Measurements from ENCODE around the gene EXOC3.
A peak's percentile ranks its signal among the peaks of the same experiment; 100 is the strongest.
"Not testable (repeated sequence)": the region's sequence is repeated elsewhere in the genome, so short reads cannot be mapped to it uniquely, and the experiment has no call there.

EXOC3 gene

DNA sequence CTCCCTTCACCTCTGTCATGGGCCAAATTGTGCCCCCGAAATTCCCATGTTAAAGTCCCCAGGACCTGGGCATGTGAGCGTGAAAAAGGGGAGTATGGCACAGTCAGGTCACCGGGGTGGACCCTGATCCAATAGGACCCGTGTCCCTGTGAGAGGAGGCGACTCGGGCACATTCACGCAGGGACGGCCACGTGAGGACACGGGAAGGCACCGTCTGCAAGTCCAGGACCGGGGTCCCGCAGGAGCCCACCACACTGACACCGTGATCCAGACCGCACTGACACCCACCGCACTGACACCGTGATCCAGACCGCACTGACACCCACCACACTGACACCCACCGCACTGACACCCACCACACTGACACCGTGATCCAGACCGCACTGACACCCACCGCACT lies 43.6 kb downstream of the EXOC3 start:
- not testable (repeated sequence) for DNase-seq (ENCODE audit: low spot score)

- DNase-seq (ENCODE audit: low spot score) = no peak
Observed at GRCh38 chr5:488241-488640, 45.3 kb downstream of the EXOC3 start.

DNA sequence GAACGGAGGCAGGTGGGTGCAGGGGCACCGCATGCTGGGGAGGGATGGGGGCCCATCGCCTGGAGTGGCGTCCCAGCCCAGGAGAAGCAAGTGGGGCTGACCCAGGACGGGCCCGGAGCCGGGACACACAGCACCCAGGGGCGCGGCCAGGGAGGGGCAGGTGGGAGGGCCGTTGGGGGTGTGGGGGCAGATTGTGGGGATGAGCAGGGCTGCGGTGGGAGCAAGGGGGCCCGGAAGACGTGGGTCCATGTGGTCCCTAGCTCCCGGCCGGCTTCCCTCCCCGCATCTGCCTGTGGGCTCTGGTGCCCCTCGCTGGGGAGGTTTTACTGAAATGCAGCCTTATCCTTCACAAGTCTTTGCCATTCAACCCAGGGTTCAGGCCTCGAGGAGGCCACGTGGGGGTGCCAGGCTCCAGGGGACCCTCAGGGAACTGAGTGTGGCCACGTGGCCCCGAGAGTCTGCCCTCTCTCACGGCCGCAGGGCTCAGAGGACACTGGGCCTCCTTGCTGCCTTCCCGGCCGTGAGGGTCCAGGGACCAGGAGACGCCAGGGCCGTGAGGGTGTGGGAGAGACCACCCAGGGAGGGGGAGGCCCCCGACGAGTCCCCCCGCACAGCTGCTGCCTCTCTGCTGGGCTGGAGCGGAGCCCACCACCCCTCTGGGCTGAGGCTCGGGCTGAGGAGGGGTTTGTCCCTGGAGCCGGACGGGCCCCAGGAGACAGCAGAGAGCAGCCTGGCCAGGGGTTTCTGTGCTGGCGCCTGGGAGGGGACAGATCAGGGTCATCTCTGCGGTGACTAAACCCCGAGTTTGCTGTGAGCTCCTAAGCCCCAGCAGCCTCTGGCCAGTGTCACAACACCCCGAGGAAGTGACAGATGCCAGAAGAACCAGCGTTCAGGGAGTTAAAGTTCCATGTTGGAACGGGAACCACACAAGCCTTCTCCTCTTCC lies 46.0 kb downstream of the EXOC3 start:
- DNase-seq (ENCODE audit: low spot score) = no peak

DNA sequence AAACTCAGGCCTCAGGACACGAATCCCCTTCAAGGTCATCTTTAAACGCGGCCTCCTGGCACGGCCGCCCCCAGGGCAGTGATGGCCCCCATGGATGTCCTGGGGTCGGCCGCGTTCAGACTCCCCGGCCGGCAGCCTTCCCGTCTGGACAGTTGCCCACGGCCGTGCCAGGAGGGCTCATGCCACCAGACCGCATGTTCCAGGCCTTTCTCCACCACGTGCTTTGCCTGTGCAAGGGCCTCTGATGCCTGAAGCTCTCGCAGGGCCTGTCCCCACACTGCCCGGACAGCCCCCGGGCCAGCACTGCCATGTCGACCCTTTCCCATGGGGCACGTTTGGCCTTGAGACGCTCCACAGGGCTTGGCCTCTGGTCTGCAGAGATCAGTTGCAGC lies 46.7 kb downstream of the EXOC3 start:
- no peak for DNase-seq (ENCODE audit: low spot score)

DNA sequence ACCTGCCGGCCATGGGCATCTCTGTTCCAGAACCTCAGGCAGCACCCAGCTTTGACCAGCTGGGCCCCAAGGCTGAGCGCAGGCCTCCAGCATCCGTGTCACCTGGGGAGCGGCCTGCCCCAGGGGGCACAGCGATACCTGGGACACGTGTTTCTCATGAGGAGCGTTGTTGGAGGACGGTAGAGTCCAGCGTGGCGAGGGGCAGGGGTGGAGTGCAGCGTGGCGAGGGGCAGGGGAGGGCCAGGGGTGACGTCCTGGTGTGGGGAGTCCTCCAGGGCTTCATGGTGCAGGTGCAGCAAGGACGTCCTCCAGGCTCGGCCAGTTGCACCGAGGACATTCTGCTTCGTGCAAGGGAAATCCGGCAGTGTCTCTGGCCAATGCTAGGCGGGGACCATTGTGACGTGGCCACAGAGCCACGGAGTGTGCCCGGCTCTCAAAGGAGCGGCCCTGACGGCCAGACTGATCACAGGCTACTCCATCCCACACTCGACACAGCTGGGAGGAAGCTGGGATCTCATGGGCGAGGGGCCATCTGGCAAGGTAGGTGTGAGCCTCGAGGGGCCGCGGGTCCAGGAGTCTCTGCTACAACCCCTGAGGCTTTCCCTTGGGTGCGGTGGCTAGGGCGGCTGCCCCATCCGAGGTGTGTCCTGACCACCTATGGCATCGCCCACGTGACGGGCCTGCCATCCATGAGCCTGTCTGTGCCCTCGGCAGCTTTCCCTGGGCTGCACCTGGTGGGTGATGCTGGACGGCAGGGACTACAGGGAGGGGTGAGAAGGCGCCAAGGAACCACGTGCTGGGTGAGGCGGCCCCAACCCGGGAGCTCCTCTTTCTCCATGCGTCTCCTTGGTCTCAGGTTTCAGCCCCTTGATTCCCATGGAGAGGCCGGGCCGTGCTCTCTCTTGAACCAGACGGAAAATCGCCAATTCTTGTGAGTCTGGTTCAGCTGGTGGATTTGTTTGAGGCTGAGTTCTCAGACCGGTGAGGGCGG lies 47.4 kb downstream of the EXOC3 start:
- peak; percentile 61 for DNase-seq (ENCODE audit: low spot score)

DNA sequence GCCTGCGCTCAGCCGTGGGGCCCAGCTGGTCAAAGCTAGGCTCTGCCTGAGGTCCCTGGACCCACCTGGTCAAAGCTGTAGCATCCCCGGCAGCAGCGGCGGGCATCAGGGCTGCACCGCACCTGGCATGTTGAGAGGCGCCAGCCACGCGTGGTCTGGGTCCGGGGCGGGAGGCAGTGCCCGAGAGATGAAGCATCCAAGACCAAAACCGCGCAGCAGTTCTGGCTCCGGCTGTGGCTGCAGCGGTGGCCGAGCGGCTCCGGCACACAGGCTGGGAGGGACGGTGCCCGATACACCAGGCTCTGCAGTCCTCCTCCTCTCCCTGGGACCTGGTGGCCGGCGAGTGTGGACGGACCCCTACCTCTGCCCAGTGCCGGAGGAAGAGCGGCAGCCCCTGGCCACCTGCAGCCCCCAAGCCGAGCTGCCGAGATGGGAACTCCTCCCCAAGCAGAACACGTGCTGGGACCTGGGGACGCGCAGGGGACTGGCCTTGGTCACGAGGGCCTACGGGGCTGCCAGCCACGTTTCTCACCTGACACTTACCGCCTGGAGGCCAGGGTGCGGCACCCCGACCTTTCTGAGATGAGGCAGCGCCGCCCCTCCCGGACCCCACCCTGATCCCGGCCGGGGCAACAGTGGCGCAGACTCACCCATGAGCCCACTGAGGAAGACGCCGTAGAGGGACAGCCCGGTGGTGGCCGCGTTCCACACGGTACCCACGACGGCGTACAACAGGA lies 48.3 kb downstream of the EXOC3 start:
- no peak for DNase-seq (ENCODE audit: low spot score)

GRCh38 chr5:491856-492155 lies 48.8 kb downstream of the EXOC3 start:
- DNase-seq (ENCODE audit: low spot score) = no peak

GRCh38 chr5:492314-492893 lies 49.4 kb downstream of the EXOC3 start:
- no peak for DNase-seq (ENCODE audit: low spot score)

GRCh38 chr5:493119-493701 lies 50.2 kb downstream of the EXOC3 start:
- DNase-seq (ENCODE audit: low spot score) = no peak

DNA sequence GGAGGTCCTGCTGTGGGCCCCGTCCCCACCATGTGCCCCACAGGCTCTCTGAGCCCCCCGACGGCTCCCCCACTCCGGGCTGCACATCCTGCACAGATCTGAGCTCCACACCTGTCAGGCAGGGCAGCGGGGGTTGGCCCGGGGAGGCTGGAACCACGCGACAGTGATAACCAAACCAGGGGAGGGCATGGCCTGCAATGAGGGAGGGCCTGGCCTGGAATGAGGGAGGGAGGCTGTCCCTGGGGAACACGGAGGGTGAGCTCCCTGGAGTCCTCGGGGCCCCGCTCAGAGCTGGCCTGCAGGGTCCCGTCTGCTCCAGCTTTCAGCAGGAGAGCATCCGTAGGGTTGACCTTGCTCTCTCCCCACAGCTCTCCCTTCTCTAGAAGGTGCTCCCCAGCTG lies 50.8 kb downstream of the EXOC3 start:
- no peak for DNase-seq (ENCODE audit: low spot score)

- no peak for DNase-seq (ENCODE audit: low spot score)
Observed at GRCh38 chr5:494667-495255, 51.8 kb downstream of the EXOC3 start.

GRCh38 chr5:496028-496427 lies 53.1 kb downstream of the EXOC3 start:
- DNase-seq (ENCODE audit: low spot score) = no peak

DNA sequence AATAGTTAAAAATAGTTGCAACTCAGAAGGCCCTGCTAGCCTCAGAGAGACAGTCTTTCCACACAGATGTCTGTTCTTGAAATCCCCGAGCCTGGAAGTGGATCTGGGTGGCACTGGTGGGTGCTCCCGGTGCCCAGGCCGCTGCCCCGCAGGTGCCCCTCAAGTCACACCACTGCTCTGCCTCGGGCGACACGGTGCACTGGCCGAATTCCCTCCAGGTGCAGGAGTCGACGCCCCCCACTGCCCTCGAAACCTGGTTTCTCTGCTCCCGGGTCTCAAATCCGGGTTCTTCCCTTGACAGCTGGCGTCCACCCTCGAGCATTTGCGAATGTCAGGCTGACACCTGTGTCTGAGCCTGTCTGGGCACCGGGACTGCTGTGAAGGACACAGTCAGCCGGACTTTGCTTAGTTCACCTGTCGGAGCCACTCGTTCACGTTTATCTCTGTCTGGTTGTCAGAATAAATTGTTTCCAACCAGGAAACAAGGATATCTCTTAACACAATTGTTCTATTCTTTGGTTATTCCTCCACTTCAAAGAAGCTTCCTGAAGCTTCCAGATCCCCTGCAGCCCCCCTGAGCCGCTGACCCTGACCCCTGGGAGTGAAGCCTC lies 54.2 kb downstream of the EXOC3 start:
- DNase-seq (ENCODE audit: low spot score) = no peak

- no peak for DNase-seq (ENCODE audit: low spot score)
Observed at GRCh38 chr5:497871-498509, 55.0 kb downstream of the EXOC3 start.

DNA sequence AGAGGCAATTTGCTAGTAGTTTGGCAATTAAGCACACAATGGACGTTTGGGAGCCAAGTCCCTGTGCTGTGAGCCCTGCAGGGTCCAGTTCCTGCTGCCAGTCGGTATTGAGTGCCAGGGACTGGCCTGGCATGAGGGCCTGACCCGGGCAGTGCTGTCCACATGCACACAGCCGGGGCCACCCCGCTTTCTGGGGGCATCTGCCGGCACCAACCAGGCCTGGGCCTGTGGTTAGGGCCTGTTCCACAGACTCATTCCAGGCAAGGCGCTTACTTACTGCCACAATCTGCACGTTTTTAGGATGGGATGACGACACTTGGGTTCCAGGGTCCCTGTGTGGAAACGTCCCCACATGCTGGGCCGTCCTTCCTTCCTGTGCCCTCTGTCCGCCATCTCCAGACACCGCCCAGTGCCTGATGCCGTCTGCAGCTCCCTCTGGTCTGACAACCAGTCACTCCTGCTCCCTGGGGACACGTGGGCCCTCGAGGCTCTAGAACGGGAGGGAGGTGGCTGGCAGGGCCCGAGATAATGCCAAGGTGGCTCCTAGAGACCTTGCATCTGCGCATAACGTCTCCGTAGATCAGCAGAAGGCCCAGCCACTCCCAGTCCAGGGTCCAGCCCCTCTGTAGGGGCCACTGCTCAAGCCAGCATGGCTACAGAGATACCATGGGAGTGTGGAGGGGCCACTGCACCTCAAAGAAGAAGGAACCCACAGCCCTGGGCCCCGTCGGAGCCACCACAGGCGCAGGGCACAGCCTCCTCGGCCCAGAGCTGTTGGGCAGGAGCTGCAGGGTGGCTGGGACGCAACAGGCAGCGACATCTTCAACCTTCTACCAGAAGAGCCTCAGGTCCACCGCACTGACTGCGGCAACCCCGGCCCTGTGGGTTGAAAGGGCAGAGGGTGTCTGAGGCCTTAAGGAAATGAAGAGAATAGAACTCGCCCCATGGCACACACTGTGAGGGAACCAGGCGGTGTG lies 56.5 kb downstream of the EXOC3 start:
- no peak for DNase-seq (ENCODE audit: low spot score)

DNA sequence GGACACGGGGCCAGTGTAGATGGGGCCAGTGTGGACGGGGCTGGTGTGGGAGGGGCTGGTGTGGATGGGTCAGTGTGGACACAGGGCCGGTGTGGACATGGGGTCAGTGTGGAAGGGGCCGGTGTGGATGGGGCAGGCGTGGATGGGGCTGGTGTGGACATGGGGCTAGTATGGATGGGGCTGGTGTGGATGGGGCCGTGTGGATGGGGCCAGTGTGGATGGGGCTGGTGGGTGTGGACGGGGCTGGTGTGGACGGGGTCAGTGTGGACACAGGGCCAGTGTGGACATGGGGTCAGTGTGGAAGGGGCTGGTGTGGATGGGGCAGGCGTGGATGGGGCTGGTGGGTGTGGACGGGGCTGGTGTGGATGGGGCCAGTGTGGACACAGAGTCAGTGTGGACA lies 57.5 kb downstream of the EXOC3 start:
- DNase-seq (ENCODE audit: low spot score) = no peak

DNA sequence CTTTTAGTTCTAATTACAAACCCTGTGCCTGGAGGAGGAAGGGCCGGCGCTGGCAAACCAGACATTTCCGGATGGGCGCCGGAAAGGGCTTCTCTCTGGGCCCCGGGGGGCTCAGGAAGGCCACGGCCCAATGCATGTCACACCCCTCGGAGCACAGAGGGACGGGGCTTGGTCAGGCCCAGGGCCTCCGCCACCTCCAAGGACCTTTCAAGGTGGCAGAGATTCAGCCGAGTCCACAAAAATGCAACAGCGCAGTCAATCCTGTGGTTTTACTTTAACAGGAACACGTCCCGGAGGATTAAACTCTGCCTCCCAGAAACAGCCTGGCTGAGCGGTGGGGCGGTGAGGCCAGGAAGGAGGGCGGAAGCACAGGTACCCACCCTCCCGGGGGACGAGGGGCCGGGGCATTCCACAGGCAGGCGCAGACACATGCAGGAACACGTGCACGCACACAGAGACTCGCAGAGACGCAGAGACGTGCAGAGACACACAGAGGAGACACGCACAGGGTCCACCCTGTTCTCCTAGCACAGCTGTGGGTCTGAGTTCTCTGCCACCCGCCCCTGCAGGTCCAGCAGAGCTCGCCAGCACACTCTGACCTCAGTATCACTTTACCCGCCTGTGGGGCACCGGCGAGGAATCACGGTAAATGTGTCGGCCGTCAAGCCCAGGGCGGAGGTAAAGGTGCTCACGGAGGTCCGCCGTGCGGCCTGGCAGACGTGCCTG lies 58.3 kb downstream of the EXOC3 start:
- no peak for DNase-seq (ENCODE audit: low spot score)

- DNase-seq (ENCODE audit: low spot score) = no peak
Observed at GRCh38 chr5:501831-502184, 58.8 kb downstream of the EXOC3 start.
